Caco-2 (cell line): ENCODE results near the gene GBP7. TPM values are rescaled to one million over a fixed set of nuclear protein-coding genes. Genes with fewer than 3 reads are reported as not detected.

ENCODE experiments used
- BruUV-seq: library from RNA; stranded (reverse); fragments of 400-500 nt; replicated peaks from 2 replicates; lab custom pipeline; 2021; lab: Mats Ljungman, UMichigan
- CTCF ChIA-PET: fragments of 300-600 bp; sonication (Branson Sonifier 250); formaldehyde crosslinking; loops from one replicate; lab custom pipeline; 2022; ENCODE audit warnings: antibody characterized with exemption; lab: Charles Lee
- POLR2A ChIA-PET: fragments of 300-600 bp; sonication (Branson Sonifier 250); formaldehyde crosslinking; loops from one replicate; lab custom pipeline; 2022; ENCODE audit warnings: antibody characterized with exemption; lab: Charles Lee
- DNase-seq, 2 experiments: peaks; one replicate each; pipeline versions ENCODE4 v3.0.0 to v3.0.0-alpha.2; 2020 to 2022
- H3K27me3 ChIP-seq: replicated peaks from 2 replicates; pipeline ENCODE4 v1.6.0; 2011; ENCODE audit warnings: low read length; ENCODE audit not compliant: control insufficient read depth, insufficient read depth
- H3K36me3 ChIP-seq: 2 replicates; pipeline ENCODE4 v1.5.1; 2011; ENCODE audit warnings: low read length; ENCODE audit not compliant: control insufficient read depth, insufficient read depth
- H3K4me1 ChIP-seq: fragments of 250-450 bp; sonication (Bioruptor Pico); 2 replicates; pipeline ENCODE4 v1.5.1; 2020; ENCODE audit warnings: mild to moderate bottlenecking
- H3K4me3 ChIP-seq: 2 replicates; pipeline ENCODE4 v1.5.1; 2011; ENCODE audit warnings: low read depth, mild to moderate bottlenecking, control low read depth, low read length
- H3K9me3 ChIP-seq: fragments of 250-450 bp; sonication (Bioruptor Pico); 2 replicates; pipeline ENCODE4 v1.5.1; 2020; ENCODE audit warnings: mild to moderate bottlenecking, moderate library complexity
- H3K27ac Mint-ChIP-seq: one replicate; pipeline ENCODE4 v1.8.0; 2022; ENCODE audit warnings: mixed read lengths; ENCODE audit not compliant: unreplicated experiment
- H3K27me3 Mint-ChIP-seq: one replicate; pipeline ENCODE4 v1.8.0; 2022; ENCODE audit warnings: mixed read lengths; ENCODE audit not compliant: insufficient read depth, unreplicated experiment
- H3K36me3 Mint-ChIP-seq: one replicate; pipeline ENCODE4 v1.8.0; 2022; ENCODE audit warnings: mild to moderate bottlenecking, mixed read lengths; ENCODE audit not compliant: insufficient read depth, unreplicated experiment
- H3K4me1 Mint-ChIP-seq: one replicate; pipeline ENCODE4 v1.8.0; 2022; ENCODE audit warnings: low read depth, mixed read lengths; ENCODE audit not compliant: unreplicated experiment
- H3K4me3 Mint-ChIP-seq: one replicate; pipeline ENCODE4 v1.8.0; 2022; ENCODE audit warnings: mild to moderate bottlenecking, moderate library complexity, mixed read lengths; ENCODE audit not compliant: unreplicated experiment
- H3K9me3 Mint-ChIP-seq: one replicate; pipeline ENCODE4 v1.8.0; 2022; ENCODE audit warnings: mixed read lengths; ENCODE audit not compliant: unreplicated experiment
- intact Hi-C: fragments of 100-400 bp; cut with micrococcal nuclease; formaldehyde crosslinking; loops from one replicate; pipeline ENCODE4 v1.10.0; 2022; ENCODE audit not compliant: unreplicated experiment
- total RNA-seq: library from RNA; stranded (reverse); gene quantifications from 2 replicates; pipeline ENCODE4 v1.2.3, GENCODE V29; 2022
- TF ChIP-seq, protein P1 (sequence below), 2 experiments: fragments of 200-600 bp in 1 of 2; IDR thresholded peaks; 1 replicate in 1 of 2; 2 replicates in 1 of 2; pipeline versions ENCODE4 v1.5.1 to v1.8.0; 2011 to 2022; ENCODE audit warnings: antibody characterized with exemption in 1 of 2, control low read depth in 1 of 2, inconsistent platforms in 1 of 2, low read depth in 1 of 2, low read length in 1 of 2, mild to moderate bottlenecking in 1 of 2, moderate library complexity in 1 of 2; ENCODE audit not compliant: insufficient read depth in 1 of 2, severe bottlenecking in 1 of 2, unreplicated experiment in 1 of 2

Gene GBP7
- total RNA-seq, 1 experiment from 2014 or later, result not detected

DNA sequence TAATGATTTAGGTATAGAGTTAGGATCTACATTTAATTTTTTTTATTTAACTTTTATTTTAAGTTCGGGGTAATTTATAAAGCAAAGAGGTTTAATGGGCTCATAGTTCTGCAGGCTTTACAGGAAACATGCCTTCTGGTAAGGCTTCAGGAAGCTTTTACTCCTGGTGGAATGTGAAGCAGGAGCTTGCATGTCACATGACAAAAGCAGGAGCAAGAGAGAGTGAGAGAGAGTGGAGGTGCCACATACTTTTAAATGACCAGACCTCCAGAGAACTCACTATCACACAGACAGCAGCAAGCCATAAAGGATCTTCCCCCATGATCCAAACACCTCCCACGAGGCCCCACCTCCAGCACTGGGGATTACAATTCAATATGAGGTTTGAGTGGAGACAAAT, 32.3 kb downstream of the GBP7 start:
- no peak overlapping the region for H3K27ac Mint-ChIP-seq
- ChIA-PET CTCF (no interaction called here), POLR2A (no interaction called here)
- no peak for DNase-seq
- no peaks in the 10 kb centered on the region for H3K36me3 ChIP-seq
- H3K4me1 ChIP-seq, result no peaks in the 10 kb centered on the region
- no peak overlapping the region for H3K4me3 Mint-ChIP-seq
- TF ChIP-seq, protein P1, sequence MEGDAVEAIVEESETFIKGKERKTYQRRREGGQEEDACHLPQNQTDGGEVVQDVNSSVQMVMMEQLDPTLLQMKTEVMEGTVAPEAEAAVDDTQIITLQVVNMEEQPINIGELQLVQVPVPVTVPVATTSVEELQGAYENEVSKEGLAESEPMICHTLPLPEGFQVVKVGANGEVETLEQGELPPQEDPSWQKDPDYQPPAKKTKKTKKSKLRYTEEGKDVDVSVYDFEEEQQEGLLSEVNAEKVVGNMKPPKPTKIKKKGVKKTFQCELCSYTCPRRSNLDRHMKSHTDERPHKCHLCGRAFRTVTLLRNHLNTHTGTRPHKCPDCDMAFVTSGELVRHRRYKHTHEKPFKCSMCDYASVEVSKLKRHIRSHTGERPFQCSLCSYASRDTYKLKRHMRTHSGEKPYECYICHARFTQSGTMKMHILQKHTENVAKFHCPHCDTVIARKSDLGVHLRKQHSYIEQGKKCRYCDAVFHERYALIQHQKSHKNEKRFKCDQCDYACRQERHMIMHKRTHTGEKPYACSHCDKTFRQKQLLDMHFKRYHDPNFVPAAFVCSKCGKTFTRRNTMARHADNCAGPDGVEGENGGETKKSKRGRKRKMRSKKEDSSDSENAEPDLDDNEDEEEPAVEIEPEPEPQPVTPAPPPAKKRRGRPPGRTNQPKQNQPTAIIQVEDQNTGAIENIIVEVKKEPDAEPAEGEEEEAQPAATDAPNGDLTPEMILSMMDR (IDR thresholded peaks at IDR 0.05; ENCODE audit: insufficient read depth in 1 of 2, low read depth in 1 of 2, low read length in 1 of 2, severe bottlenecking in 1 of 2, unreplicated experiment in 1 of 2), result no peak
- H3K9me3 ChIP-seq, result no peaks in the 10 kb centered on the region
- no peaks in the 10 kb centered on the region for H3K9me3 Mint-ChIP-seq
- no peak overlapping the region for H3K4me3 ChIP-seq
- no TSS peak for BruUV-seq
- H3K27me3 Mint-ChIP-seq, result no peaks in the 10 kb centered on the region
- no peaks in the 10 kb centered on the region for H3K36me3 Mint-ChIP-seq
- no peaks in the 10 kb centered on the region for H3K4me1 Mint-ChIP-seq
- intact Hi-C loops, result loop anchor here (10.0 kb wide), 1 partner anchor 311 kb away; no protein-coding TSS in a partner anchor
- no peaks in the 10 kb centered on the region for H3K27me3 ChIP-seq

DNA sequence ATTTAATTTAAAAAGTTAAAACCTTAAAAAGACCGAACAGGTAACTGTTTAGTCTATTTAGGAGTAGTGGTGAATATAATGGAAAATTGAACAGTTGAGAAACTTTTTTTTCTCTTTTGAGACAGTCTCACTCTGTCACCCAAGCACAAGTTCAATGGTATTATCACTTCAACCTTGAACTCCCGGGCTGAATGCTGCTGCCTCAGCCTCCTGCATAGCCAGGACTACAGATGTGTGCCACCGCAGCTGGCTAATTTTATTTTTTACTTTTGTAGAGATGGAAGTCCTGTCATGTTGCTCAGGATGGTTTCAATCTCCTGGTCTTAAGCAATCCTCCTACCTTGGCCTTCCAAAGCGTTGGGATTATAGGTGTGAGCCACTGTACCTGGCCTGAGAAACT, 33.6 kb downstream of the GBP7 start:
- Histone ChIP-seq H3K36me3 (no peaks in the 10 kb centered on the region), H3K27me3 (no peaks in the 10 kb centered on the region), H3K4me3 (no peak overlapping the region), H3K4me1 (no peaks in the 10 kb centered on the region), H3K9me3 (no peaks in the 10 kb centered on the region)
- BruUV-seq, result no TSS peak
- CTCF ChIA-PET, result no interaction called here
- H3K36me3 Mint-ChIP-seq, result no peaks in the 10 kb centered on the region
- no peak overlapping the region for H3K4me3 Mint-ChIP-seq
- intact Hi-C loops, result loop anchor here (10.0 kb wide), 1 partner anchor 313 kb away; no protein-coding TSS in a partner anchor
- H3K27ac Mint-ChIP-seq, result no peak overlapping the region
- H3K27me3 Mint-ChIP-seq, result no peaks in the 10 kb centered on the region
- no peaks in the 10 kb centered on the region for H3K4me1 Mint-ChIP-seq
- DNase-seq, result no peak
- H3K9me3 Mint-ChIP-seq, result no peaks in the 10 kb centered on the region
- TF ChIP-seq, protein P1 (IDR thresholded peaks at IDR 0.05; ENCODE audit: insufficient read depth in 1 of 2, low read depth in 1 of 2, low read length in 1 of 2, severe bottlenecking in 1 of 2, unreplicated experiment in 1 of 2), result no peak
- POLR2A ChIA-PET, result no interaction called here

DNA sequence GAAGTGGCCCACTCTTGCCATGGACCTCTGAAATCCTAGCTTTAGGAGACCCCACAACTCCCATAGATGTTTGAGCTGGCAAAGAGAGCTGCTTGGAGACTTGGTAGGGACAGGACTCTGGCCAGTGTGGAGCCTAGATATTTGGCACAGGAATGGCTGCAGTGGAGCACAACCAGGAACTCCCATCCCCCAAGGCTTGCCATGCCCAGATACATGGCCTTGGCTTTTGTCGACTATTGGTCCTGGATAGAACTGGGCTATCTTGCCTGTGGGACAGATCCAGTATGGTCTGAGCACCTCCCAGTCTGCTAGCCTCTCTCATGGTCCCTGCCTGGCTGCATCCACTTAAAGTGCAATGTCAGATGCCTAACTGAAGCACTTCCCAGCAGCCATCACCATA, 42.1 kb downstream of the GBP7 start:
- intact Hi-C loops, result no loop called here
- no peaks in the 10 kb centered on the region for H3K4me1 Mint-ChIP-seq
- no peak overlapping the region for H3K4me3 Mint-ChIP-seq
- peaks cover 3% of the 10 kb centered on the region for H3K27me3 Mint-ChIP-seq
- no peaks in the 10 kb centered on the region for H3K36me3 Mint-ChIP-seq
- no peak overlapping the region for H3K27ac Mint-ChIP-seq
- H3K4me3 ChIP-seq, result no peak overlapping the region
- H3K4me1 ChIP-seq, result no peaks in the 10 kb centered on the region
- H3K9me3 ChIP-seq, result no peaks in the 10 kb centered on the region
- no TSS peak for BruUV-seq
- H3K9me3 Mint-ChIP-seq, result no peaks in the 10 kb centered on the region
- DNase-seq, result no peak
- TF ChIP-seq, protein P1 (IDR thresholded peaks at IDR 0.05; ENCODE audit: insufficient read depth in 1 of 2, low read depth in 1 of 2, low read length in 1 of 2, severe bottlenecking in 1 of 2, unreplicated experiment in 1 of 2), result no peak
- H3K27me3 ChIP-seq, result no peaks in the 10 kb centered on the region
- POLR2A ChIA-PET, result no interaction called here
- no peaks in the 10 kb centered on the region for H3K36me3 ChIP-seq
- CTCF ChIA-PET, result no interaction called here
